Colonic mucosa (tissue), 4 donors: ENCODE measurements around the gene USH2A. TPM values are rescaled to one million over a fixed set of nuclear protein-coding genes. Genes with fewer than 3 reads are reported as not detected.

Experiments
- DNase-seq: peaks from one replicate; pipeline ENCODE4 v3.0.0-alpha.2; 2020
- H3K27ac ChIP-seq: fragments of 200-600 bp; one replicate; pipeline ENCODE4 v1.8.0; 2021
- H3K27me3 ChIP-seq: fragments of 200-600 bp; one replicate; pipeline ENCODE4 v1.8.0; 2021
- H3K36me3 ChIP-seq: fragments of 200-600 bp; one replicate; pipeline ENCODE4 v1.8.0; 2021
- H3K4me1 ChIP-seq: fragments of 200-600 bp; one replicate; pipeline ENCODE4 v1.8.0; 2021; ENCODE audit warnings: mild to moderate bottlenecking
- H3K4me3 ChIP-seq: fragments of 200-600 bp; one replicate; pipeline ENCODE4 v1.8.0; 2021
- H3K9ac ChIP-seq, 2 donors: one replicate each; pipeline ENCODE4 v1.7.0; 2013; ENCODE audit warnings: control low read depth in 2 of 2, low read depth in 2 of 2, low read length in 2 of 2
- H3K9me3 ChIP-seq: fragments of 200-600 bp; one replicate; pipeline ENCODE4 v1.8.0; 2021
- CTCF ChIP-seq: fragments of 200-600 bp; IDR thresholded peaks from one replicate; pipeline ENCODE4 v1.8.0; 2022; ENCODE audit warnings: antibody characterized with exemption, mild to moderate bottlenecking
- intact Hi-C: fragments of 100-400 bp; cut with DNase I; formaldehyde crosslinking; loops from one replicate; pipeline ENCODE4 v1.14.1; 2022
- total RNA-seq, 2 donors: library from RNA; stranded (reverse); fragmentation: NEBNext Ultra II Directional in 1 of 2; extraction: Animal tissue kit (Norgen Biotek cat#: 25700) in 1 of 2; gene quantifications; one replicate each; pipeline ENCODE4 v1.2.1, GENCODE V29; 2021
- donor health status: healthy.
- donor health status: DM: no; HTN: no; CAD: no.
- donor health status: DM: no; HTN: no; CAD: no.

Gene USH2A
- total RNA-seq, 2 donors from 2014 or later = 0.02 TPM; not detected in 1

DNA sequence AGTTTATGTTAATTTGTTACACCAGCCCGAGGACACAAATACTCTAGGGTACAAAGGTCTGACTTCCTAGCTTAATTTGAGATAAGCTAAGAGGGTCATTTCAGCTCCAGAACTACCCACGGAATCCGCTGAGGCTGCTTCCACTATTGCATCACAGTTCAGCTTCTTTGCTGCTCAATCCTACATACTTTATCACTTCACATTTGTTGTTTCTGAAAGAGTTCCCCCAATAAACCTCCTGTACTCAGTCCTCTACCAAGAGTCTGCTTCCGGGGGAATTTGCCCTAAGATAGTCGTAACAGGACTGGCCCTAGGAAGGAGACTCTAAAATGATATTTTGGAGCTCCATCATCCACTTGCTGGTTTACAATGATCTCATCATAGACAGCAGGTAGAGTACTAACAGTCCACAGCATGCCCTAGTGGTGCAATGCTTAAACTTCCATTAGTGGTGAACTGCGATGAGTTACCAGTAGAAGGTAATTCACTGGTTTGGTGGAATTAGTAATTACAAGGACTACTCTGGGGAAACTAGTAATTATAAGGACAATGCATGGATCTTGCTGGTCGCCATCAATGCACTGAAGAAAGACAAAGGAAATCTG lies 229.3 kb downstream of the USH2A start:
- no peak for TF ChIP-seq CTCF
- no peak overlapping the region for H3K27ac ChIP-seq
- no peak overlapping the region for H3K9ac ChIP-seq
- no peaks in the 10 kb centered on the region for H3K36me3 ChIP-seq
- H3K4me3 ChIP-seq = no peak overlapping the region
- intact Hi-C loops = no loop called here
- H3K27me3 ChIP-seq = no peaks in the 10 kb centered on the region
- DNase-seq = no peak
- H3K4me1 ChIP-seq = no peaks in the 10 kb centered on the region
- H3K9me3 ChIP-seq = no peaks in the 10 kb centered on the region

GRCh38 chr1:216190438-216190837 lies 232.8 kb downstream of the USH2A start:
- Histone ChIP-seq H3K4me3 (no peak overlapping the region), H3K9ac (no peak overlapping the region), H3K27ac (no peak overlapping the region), H3K4me1 (no peaks in the 10 kb centered on the region), H3K27me3 (no peaks in the 10 kb centered on the region), H3K36me3 (no peaks in the 10 kb centered on the region), H3K9me3 (no peaks in the 10 kb centered on the region)
- intact Hi-C loops = no loop called here
- no peak for DNase-seq
- TF ChIP-seq CTCF = no peak

- H3K9ac ChIP-seq = no peak overlapping the region
- H3K9me3 ChIP-seq = no peaks in the 10 kb centered on the region
- no peaks in the 10 kb centered on the region for H3K27me3 ChIP-seq
- DNase-seq = no peak
- no peak overlapping the region for H3K4me3 ChIP-seq
- intact Hi-C loops = no loop called here
- H3K4me1 ChIP-seq = no peaks in the 10 kb centered on the region
- H3K36me3 ChIP-seq = no peaks in the 10 kb centered on the region
- no peak overlapping the region for H3K27ac ChIP-seq
- TF ChIP-seq CTCF = no peak
Observed at GRCh38 chr1:216186816-216187215, 236.4 kb downstream of the USH2A start.

DNA sequence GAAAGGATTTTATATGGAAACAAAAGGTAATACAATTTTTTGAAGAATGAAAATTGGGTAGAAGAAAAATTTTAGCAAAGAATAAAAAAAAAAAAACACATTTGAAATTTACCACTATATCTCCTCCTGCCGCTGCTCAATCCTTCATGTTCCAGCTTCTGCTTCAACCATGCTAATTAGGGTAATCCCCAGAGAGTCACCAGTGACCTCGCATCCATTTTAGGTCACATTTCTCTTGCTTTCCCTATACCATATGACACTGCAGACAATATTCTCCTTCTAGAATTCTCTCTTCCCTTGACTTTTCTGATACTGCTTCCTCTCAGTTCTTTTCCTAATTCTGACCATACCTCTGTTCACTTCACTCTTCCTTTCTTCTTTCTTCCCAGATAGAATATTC lies 237.1 kb downstream of the USH2A start:
- intact Hi-C loops = no loop called here
- H3K9me3 ChIP-seq = no peaks in the 10 kb centered on the region

DNA sequence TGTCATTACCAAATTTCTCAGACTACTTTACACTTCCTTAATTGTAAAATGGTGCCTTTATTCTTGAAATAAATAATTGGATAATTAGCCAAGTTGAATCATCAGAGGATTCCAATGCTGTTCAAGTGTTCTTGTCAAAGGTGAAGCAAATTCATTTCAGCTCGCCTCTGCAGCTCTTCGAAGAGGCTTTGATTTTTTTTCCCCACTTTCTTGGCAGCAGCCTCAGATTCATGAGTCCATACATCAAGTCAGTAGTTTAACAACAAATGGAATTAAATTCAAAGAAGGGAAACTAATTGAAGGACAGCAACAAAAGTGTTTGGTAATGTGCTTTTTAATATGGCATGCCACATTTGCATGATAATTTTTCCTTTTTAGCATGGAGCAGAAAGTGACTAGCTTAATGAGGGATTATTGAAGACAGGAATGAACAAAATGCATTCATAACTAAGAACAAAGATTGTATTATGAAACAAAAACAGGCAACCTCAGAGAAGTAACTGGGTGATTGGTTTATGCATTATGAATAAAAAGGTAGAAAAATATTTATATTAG lies 239.0 kb downstream of the USH2A start:
- Histone ChIP-seq H3K27ac (no peak overlapping the region), H3K9ac (no peak overlapping the region), H3K36me3 (no peaks in the 10 kb centered on the region), H3K27me3 (no peaks in the 10 kb centered on the region), H3K9me3 (no peaks in the 10 kb centered on the region), H3K4me1 (no peaks in the 10 kb centered on the region), H3K4me3 (no peak overlapping the region)
- intact Hi-C loops = no loop called here
- TF ChIP-seq CTCF = no peak
- no peak for DNase-seq

More for the DNA sequence above, 237.1 kb downstream of the USH2A start:
- Histone ChIP-seq H3K27me3 (no peaks in the 10 kb centered on the region), H3K4me3 (no peak overlapping the region), H3K9ac (no peak overlapping the region), H3K4me1 (no peaks in the 10 kb centered on the region), H3K27ac (no peak overlapping the region), H3K36me3 (no peaks in the 10 kb centered on the region)
- DNase-seq = no peak
- no peak for TF ChIP-seq CTCF
